A549 (cell line): ENCODE measurements around the gene PIP4K2A. TPM values are rescaled to one million over a fixed set of nuclear protein-coding genes. Genes with fewer than 3 reads are reported as not detected.

Source experiments
- ATAC-seq, 2 experiments: fragments of 200-7000 bp in 1 of 2; fragments of >200 bp in 1 of 2; cut with Nextera tagmentation in 1 of 2; cut with Tn5 transposase in 1 of 2; 3 replicates each; pipeline versions ENCODE4 v1.8.0 to v1.9.1; 2018 to 2020; ENCODE audit warnings: mild to moderate bottlenecking in 1 of 2, moderate library complexity in 1 of 2
- CTCF ChIA-PET: fragments of 300-600 bp; sonication (Branson Sonifier 250); formaldehyde crosslinking; extraction: SDS; loops from one replicate; lab custom pipeline; 2021; ENCODE audit warnings: antibody characterized with exemption, inconsistent platforms; lab: Yijun Ruan, JAX
- POLR2A ChIA-PET: fragments of 350-600 bp; formaldehyde crosslinking; extraction: SDS; loops from one replicate; lab custom pipeline; 2021; ENCODE audit warnings: antibody characterized with exemption, inconsistent platforms; lab: Yijun Ruan, JAX
- DNase-seq, 2 experiments: peaks; one replicate each; pipeline versions ENCODE4 v3.0.0 to v3.0.0-alpha.2; 2011 to 2016; ENCODE audit warnings: low read depth in 1 of 2, low spot score in 1 of 2
- FAIRE-seq: peaks from 2 replicates; lab custom pipeline; 2011; peaks lifted over from hg19 to GRCh38; lab: Jason Lieb, UNC
- H3K27ac ChIP-seq, 2 experiments: fragments of >200 bp; sonication (Bioruptor Twin); formaldehyde crosslinking; 3 replicates each; pipeline ENCODE4 v1.5.1; 2016 to 2017
- H3K4me1 ChIP-seq: fragments of >200 bp; sonication (Bioruptor Twin); formaldehyde crosslinking; 3 replicates; pipeline ENCODE4 v1.6.1; 2016
- H3K4me2 ChIP-seq: fragments of >200 bp; sonication (Bioruptor Twin); formaldehyde crosslinking; 3 replicates; pipeline ENCODE4 v1.6.1; 2016
- H3K4me3 ChIP-seq: fragments of >200 bp; sonication (Bioruptor Twin); formaldehyde crosslinking; 3 replicates; pipeline ENCODE4 v1.5.1; 2016
- H3K9me3 ChIP-seq: fragments of >200 bp; sonication (Bioruptor Twin); formaldehyde crosslinking; 3 replicates; pipeline ENCODE4 v1.6.1; 2016
- BCL3 ChIP-seq: fragments of >200 bp; sonication (Bioruptor Twin); formaldehyde crosslinking; IDR thresholded peaks from 3 replicates; pipeline ENCODE4 v1.6.1; 2016
- BHLHE40 ChIP-seq: IDR thresholded peaks from 2 replicates; pipeline ENCODE4 v1.6.1; 2012; ENCODE audit warnings: low read depth, low read length, inconsistent platforms
- CBX2 ChIP-seq: fragments of 200-600 bp; sonication (generic); IDR thresholded peaks from 2 replicates; pipeline ENCODE4 v1.6.1; 2016; ENCODE audit warnings: low read depth, mild to moderate bottlenecking, borderline replicate concordance
- CBX8 ChIP-seq: fragments of 200-600 bp; sonication (generic); IDR thresholded peaks from 2 replicates; pipeline ENCODE4 v1.6.1; 2016
- CHD4 ChIP-seq: fragments of 200-600 bp; sonication (generic); IDR thresholded peaks from 2 replicates; pipeline ENCODE4 v1.6.1; 2016; ENCODE audit warnings: antibody characterized with exemption, mild to moderate bottlenecking, borderline replicate concordance
- CTCF ChIP-seq: fragments of >200 bp; sonication (Bioruptor Twin); formaldehyde crosslinking; IDR thresholded peaks from 3 replicates; pipeline ENCODE4 v1.5.1; 2016
- EHF ChIP-seq: fragments of 250-450 bp; sonication (Bioruptor Pico); IDR thresholded peaks from 2 replicates; pipeline ENCODE4 v1.5.0; 2020; ENCODE audit warnings: mild to moderate bottlenecking
- EHMT2 ChIP-seq: fragments of 200-600 bp; sonication (generic); IDR thresholded peaks from 2 replicates; pipeline ENCODE4 v1.6.1; 2016; ENCODE audit warnings: antibody characterized with exemption, low read depth, mild to moderate bottlenecking, moderate library complexity
- ESRRA ChIP-seq: fragments of 150-350 bp; IDR thresholded peaks from 2 replicates; pipeline ENCODE4 v1.6.1; 2014; ENCODE audit warnings: mild to moderate bottlenecking, low read length, borderline replicate concordance
- FOSB ChIP-seq: fragments of 250-450 bp; sonication (Bioruptor Pico); IDR thresholded peaks from 2 replicates; pipeline ENCODE4 v1.5.0; 2020; ENCODE audit warnings: mild to moderate bottlenecking, moderate library complexity
- FOSL2 ChIP-seq, 2 experiments: fragments of 450-650 bp in 1 of 2; fragments of >200 bp in 1 of 2; sonication (Bioruptor Twin) in 1 of 2; formaldehyde crosslinking; IDR thresholded peaks; 2 replicates each; pipeline versions ENCODE4 v1.5.0 to v1.6.1; 2016 to 2020; ENCODE audit warnings: mild to moderate bottlenecking in 1 of 2, moderate library complexity in 1 of 2
- HDAC2 ChIP-seq: fragments of 200-600 bp; sonication (generic); IDR thresholded peaks from 2 replicates; pipeline ENCODE4 v1.6.1; 2016
- HES2 ChIP-seq: fragments of >200 bp; sonication (Bioruptor Twin); formaldehyde crosslinking; IDR thresholded peaks from 2 replicates; pipeline ENCODE4 v1.6.1; 2016
- HOXB13 ChIP-seq: fragments of 250-450 bp; sonication (Bioruptor Pico); IDR thresholded peaks from 2 replicates; pipeline ENCODE4 v1.5.0; 2020; ENCODE audit warnings: low read depth, mild to moderate bottlenecking, moderate library complexity
- JUN ChIP-seq, 2 experiments: fragments of >200 bp; sonication (Bioruptor Twin); formaldehyde crosslinking; IDR thresholded peaks; 2 replicates in 1 of 2; 3 replicates in 1 of 2; pipeline ENCODE4 v1.6.1; 2016 to 2017
- JUNB ChIP-seq: fragments of >200 bp; sonication (Bioruptor Twin); formaldehyde crosslinking; IDR thresholded peaks from 2 replicates; pipeline ENCODE4 v1.6.1; 2016
- MAFK ChIP-seq: fragments of 450-650 bp; IDR thresholded peaks from 2 replicates; pipeline ENCODE4 v1.6.1; 2014; ENCODE audit not compliant: partially characterized antibody
- MAZ ChIP-seq: fragments of 150-350 bp; IDR thresholded peaks from 2 replicates; pipeline ENCODE4 v1.6.1; 2014; ENCODE audit warnings: antibody characterized with exemption, low read depth, low read length, borderline replicate concordance
- NPAS2 ChIP-seq: fragments of 250-450 bp; sonication (Bioruptor Pico); IDR thresholded peaks from 2 replicates; pipeline ENCODE4 v1.8.0; 2022; ENCODE audit warnings: mild to moderate bottlenecking, moderate library complexity, borderline replicate concordance
- POLR2AphosphoS2 ChIP-seq: conservative IDR thresholded peaks from 2 replicates; pipeline ENCODE4 v1.6.1; 2012; ENCODE audit warnings: low read length, improper control_type of control experiment, inconsistent platforms
- RAD21 ChIP-seq, 2 experiments: fragments of >200 bp in 1 of 2; sonication (Bioruptor Twin) in 1 of 2; formaldehyde crosslinking in 1 of 2; IDR thresholded peaks in 1 of 2; conservative IDR thresholded peaks in 1 of 2; 2 replicates in 1 of 2; 3 replicates in 1 of 2; pipeline ENCODE4 v1.6.1; 2012 to 2018; ENCODE audit warnings: inconsistent platforms in 1 of 2
- REST ChIP-seq: fragments of 200-600 bp; sonication (generic); IDR thresholded peaks from 2 replicates; pipeline ENCODE4 v1.6.1; 2016; ENCODE audit warnings: antibody characterized with exemption, mild to moderate bottlenecking, moderate library complexity
- SMC3 ChIP-seq: fragments of >200 bp; sonication (Bioruptor Twin); formaldehyde crosslinking; IDR thresholded peaks from 3 replicates; pipeline ENCODE4 v1.6.1; 2018; ENCODE audit warnings: inconsistent platforms
- SREBF2 ChIP-seq: fragments of 450-650 bp; IDR thresholded peaks from 2 replicates; pipeline ENCODE4 v1.6.1; 2014; ENCODE audit warnings: mild to moderate bottlenecking, moderate library complexity
- TP53 ChIP-seq: fragments of 250-450 bp; sonication (Bioruptor Pico); IDR thresholded peaks from 2 replicates; pipeline ENCODE4 v1.5.0; 2021; ENCODE audit warnings: mild to moderate bottlenecking, moderate library complexity
- ZNF302 ChIP-seq: fragments of 250-450 bp; sonication (Bioruptor Pico); IDR thresholded peaks from 2 replicates; pipeline ENCODE4 v1.9.0; 2021; ENCODE audit warnings: inconsistent platforms, mild to moderate bottlenecking, moderate library complexity
- ZSCAN20 ChIP-seq: fragments of 250-450 bp; sonication (Bioruptor Pico); IDR thresholded peaks from 2 replicates; pipeline ENCODE4 v1.8.0; 2022; ENCODE audit warnings: mild to moderate bottlenecking, moderate library complexity
- WGBS: methylation state at CpG from one replicate; pipeline ENCODE4 v1.1.6; 2017; ENCODE audit errors: missing lambda C conversion rate; 5-methylcytosine and 5-hydroxymethylcytosine counted together
- polyA plus RNA-seq, 4 experiments: library from polyadenylated mRNA; depleted of rRNA in 3 of 4; stranded (reverse); fragments of >200 nt; fragmentation: RNase III in 1 of 4; extraction: RNeasy Plus Mini Kit Qiagen cat#74134 plus additional on column Dnase treatment in 1 of 4; gene quantifications; 2 replicates in 3 of 4; 3 replicates in 1 of 4; pipeline ENCODE4 v1.2.3, GENCODE V29; 2011 to 2017

Gene PIP4K2A
- polyA plus RNA-seq, 2 of the 4 experiments (the other 2 are of a cell fraction), result 23.1 to 24.0 TPM

GRCh38 chr10:22714479-22715289, at the start of gene PIP4K2A (continued):
- TF ChIP-seq CBX2, result no peak
- TF ChIP-seq CBX8, result no peak
- no peak for TF ChIP-seq POLR2AphosphoS2
- no peak for TF ChIP-seq JUNB
- TF ChIP-seq HOXB13 (CRISPR knock-in tag), result no peak
- no peak for TF ChIP-seq EHMT2
- no peak for TF ChIP-seq FOSL2 (IDR thresholded peaks at IDR 0.05)
- no peak for TF ChIP-seq FOSL2 (CRISPR knock-in tag; IDR thresholded peaks at IDR 0.05)
- no peak for TF ChIP-seq ESRRA
- no peak for TF ChIP-seq HDAC2
- no peak for TF ChIP-seq MAZ
- no peak for TF ChIP-seq EHF
- TF ChIP-seq ZNF302, result no peak
- TF ChIP-seq REST, result no peak
- no peak for TF ChIP-seq HES2
- peak; percentile 13; the same call in 2 of the 3 replicates for TF ChIP-seq SMC3
- no peak for TF ChIP-seq BHLHE40
- TF ChIP-seq, all 56 proteins: peak for 7

GRCh38 chr10:22761569-22762220, 47.3 kb upstream of the PIP4K2A start:
- DNase-seq (no peak), ATAC-seq (no peak), FAIRE-seq (no peak)
- no peak overlapping the region for H3K4me2 ChIP-seq
- no peak overlapping the region for H3K4me3 ChIP-seq
- H3K4me1 ChIP-seq, result peaks cover 5% of the 10 kb centered on the region; the same call in 1 of the 3 replicates
- ChIA-PET POLR2A (no interaction called here), CTCF (interaction anchor here (1.5 to 1.6 kb wide), 2 partner anchors 11 to 16 kb away, joined by 3 to 5 read pairs; no protein-coding TSS in a partner anchor)
- WGBS, result 50% methylated on average over 1 of the region's 1 CpG
- no peaks in the 10 kb centered on the region for H3K9me3 ChIP-seq
- no peak overlapping the region for H3K27ac ChIP-seq
- TF ChIP-seq SREBF2 (no peak), CHD4 (no peak), CBX8 (no peak), RAD21 (conservative IDR thresholded peaks at IDR 0.05 in 1 of 2, IDR thresholded peaks at IDR 0.05 in 1 of 2) (no peak), JUN (IDR thresholded peaks at IDR 0.05) (no peak), NPAS2 (no peak), BCL3 (no peak), CTCF (no peak), REST (no peak), ZSCAN20 (CRISPR knock-in tag) (no peak), FOSB (no peak), MAFK (no peak), TP53 (CRISPR knock-in tag) (no peak)
